GM23338 (cell line): ENCODE data around the gene CACNB2. TPM values are rescaled to one million over a fixed set of nuclear protein-coding genes. Genes with fewer than 3 reads are reported as not detected.

Source experiments
- ATAC-seq: fragments of 200-7000 bp; cut with Tn5 transposase; 3 replicates; pipeline ENCODE4 v1.9.1; 2020
- DNase-seq: peaks from one replicate; pipeline ENCODE4 v3.0.0-alpha.2; 2015; ENCODE audit warnings: low spot score
- H2AFZ ChIP-seq: fragments of 200-600 bp; sonication (generic); 2 replicates; pipeline ENCODE4 v1.8.0; 2016; ENCODE audit warnings: antibody characterized with exemption, mild to moderate bottlenecking, moderate library complexity
- H3F3A ChIP-seq: fragments of 200-600 bp; sonication (generic); replicated peaks from 2 replicates; pipeline ENCODE4 v1.8.0; 2017; ENCODE audit warnings: antibody characterized with exemption, mixed run types, low read depth
- H3K27ac ChIP-seq: fragments of 200-600 bp; sonication (generic); 2 replicates; pipeline ENCODE4 v1.6.1; 2016; ENCODE audit warnings: low read depth
- H3K27me3 ChIP-seq: fragments of 200-600 bp; sonication (generic); 2 replicates; pipeline ENCODE4 v1.8.0; 2016; ENCODE audit warnings: mild to moderate bottlenecking, mixed run types, moderate library complexity; ENCODE audit not compliant: insufficient read depth
- H3K36me3 ChIP-seq: fragments of 200-600 bp; sonication (generic); 2 replicates; pipeline ENCODE4 v1.8.0; 2016; ENCODE audit warnings: mild to moderate bottlenecking; ENCODE audit not compliant: insufficient read depth
- H3K4me1 ChIP-seq: fragments of 200-600 bp; sonication (generic); 2 replicates; pipeline ENCODE4 v1.8.0; 2016; ENCODE audit warnings: mild to moderate bottlenecking, moderate library complexity; ENCODE audit not compliant: insufficient read depth
- H3K4me2 ChIP-seq: fragments of 200-600 bp; sonication (generic); 2 replicates; pipeline ENCODE4 v1.7.1; 2017; ENCODE audit warnings: mixed run types
- H3K4me3 ChIP-seq: fragments of 200-600 bp; sonication (generic); 2 replicates; pipeline ENCODE4 v1.6.1; 2016; ENCODE audit warnings: mixed run types
- H3K79me2 ChIP-seq: fragments of 200-600 bp; sonication (generic); replicated peaks from 2 replicates; pipeline ENCODE4 v1.8.0; 2017; ENCODE audit warnings: mild to moderate bottlenecking; ENCODE audit not compliant: insufficient read depth
- H3K9me2 ChIP-seq: fragments of 200-600 bp; sonication (generic); 2 replicates; pipeline ENCODE4 v1.8.0; 2017; ENCODE audit not compliant: insufficient read depth
- H4K20me1 ChIP-seq: fragments of 200-600 bp; sonication (generic); replicated peaks from 2 replicates; pipeline ENCODE4 v1.8.0; 2017; ENCODE audit warnings: mild to moderate bottlenecking; ENCODE audit not compliant: insufficient read depth
- H3K27ac Mint-ChIP-seq: 2 replicates; pipeline ENCODE4 v1.8.0; 2020; ENCODE audit warnings: inconsistent platforms, mild to moderate bottlenecking, moderate library complexity, mixed read lengths
- H3K27me3 Mint-ChIP-seq: 3 replicates; pipeline ENCODE4 v1.8.0; 2022; ENCODE audit warnings: low read depth, mild to moderate bottlenecking, moderate library complexity, mixed read lengths, inconsistent platforms; ENCODE audit not compliant: insufficient read depth, poor library complexity
- H3K36me3 Mint-ChIP-seq: 3 replicates; pipeline ENCODE4 v1.8.0; 2021; ENCODE audit warnings: low read depth, mild to moderate bottlenecking, inconsistent platforms, moderate library complexity, mixed read lengths
- H3K4me1 Mint-ChIP-seq: 3 replicates; pipeline ENCODE4 v1.8.0; 2020; ENCODE audit warnings: mild to moderate bottlenecking, inconsistent platforms, mixed read lengths
- H3K4me3 Mint-ChIP-seq: 3 replicates; pipeline ENCODE4 v1.8.0; 2021; ENCODE audit warnings: moderate library complexity, mild to moderate bottlenecking, inconsistent platforms, mixed read lengths
- H3K9me3 Mint-ChIP-seq: 3 replicates; pipeline ENCODE4 v1.8.0; 2020; ENCODE audit warnings: moderate library complexity, mild to moderate bottlenecking, inconsistent platforms, mixed read lengths
- CREB1 ChIP-seq: fragments of 250-450 bp; sonication (Bioruptor Pico); IDR thresholded peaks from 2 replicates; pipeline ENCODE4 v1.5.0; 2020; ENCODE audit warnings: low read depth, mild to moderate bottlenecking, moderate library complexity
- CTCF ChIP-seq, 2 experiments: fragments of 200-600 bp in 1 of 2; sonication (generic) in 1 of 2; conservative IDR thresholded peaks; 2 replicates each; pipeline versions ENCODE4 v1.5.1 to v1.6.1; 2016 to 2017; ENCODE audit warnings: antibody characterized with exemption in 2 of 2, low read depth in 2 of 2, mild to moderate bottlenecking in 2 of 2, moderate library complexity in 1 of 2
- ETS1 ChIP-seq: IDR thresholded peaks from 2 replicates; pipeline ENCODE4 v1.6.1; 2016; ENCODE audit warnings: antibody characterized with exemption
- EZH2 ChIP-seq: fragments of 200-600 bp; sonication (generic); IDR thresholded peaks from one replicate; pipeline ENCODE4 v1.8.0; 2017; ENCODE audit warnings: antibody characterized with exemption, mild to moderate bottlenecking, low read depth; ENCODE audit not compliant: unreplicated experiment
- EZH2phosphoT487 ChIP-seq: fragments of 200-600 bp; sonication (generic); IDR thresholded peaks from one replicate; pipeline ENCODE4 v1.8.1; 2018; ENCODE audit warnings: antibody characterized with exemption; ENCODE audit not compliant: unreplicated experiment
- JUNB ChIP-seq: IDR thresholded peaks from one replicate; pipeline ENCODE4 v1.6.1; 2016; ENCODE audit warnings: antibody characterized with exemption; ENCODE audit not compliant: unreplicated experiment
- NANOG ChIP-seq: IDR thresholded peaks from 2 replicates; pipeline ENCODE4 v1.6.1; 2016; ENCODE audit warnings: antibody characterized with exemption, borderline replicate concordance
- POLR2AphosphoS5 ChIP-seq: IDR thresholded peaks from 2 replicates; pipeline ENCODE4 v1.6.1; 2016; ENCODE audit warnings: antibody characterized with exemption, low read depth
- STAT1 ChIP-seq: IDR thresholded peaks from one replicate; pipeline ENCODE4 v1.6.1; 2016; ENCODE audit warnings: antibody characterized with exemption; ENCODE audit not compliant: unreplicated experiment
- ZNF114 ChIP-seq: fragments of 250-450 bp; sonication (Bioruptor Pico); IDR thresholded peaks from 2 replicates; pipeline ENCODE4 v1.5.0; 2020; ENCODE audit warnings: mild to moderate bottlenecking, moderate library complexity
- ZNF331 ChIP-seq: fragments of 250-450 bp; sonication (Bioruptor Pico); IDR thresholded peaks from 2 replicates; pipeline ENCODE4 v1.5.0; 2020; ENCODE audit warnings: low read depth, mild to moderate bottlenecking, moderate library complexity
- polyA plus RNA-seq: library from polyadenylated mRNA; unstranded; fragments of >200 nt; fragmentation: Nextera tagmentation; extraction: Ambion mirVana; gene quantifications from 2 replicates; pipeline ENCODE4 v1.2.1, GENCODE V29; 2016
- total RNA-seq: library from RNA; depleted of rRNA; stranded (reverse); fragments of >200 nt; shearing (Covaris generic); gene quantifications from 2 replicates; pipeline ENCODE4 v1.2.3, GENCODE V29; 2014
- TF ChIP-seq, protein P1 (sequence below): fragments of 250-450 bp; sonication (Bioruptor Pico); IDR thresholded peaks from 2 replicates; pipeline ENCODE4 v1.5.0; 2020; ENCODE audit warnings: mild to moderate bottlenecking, moderate library complexity

The CACNB2 gene
- total and polyA plus RNA-seq, 2 experiments from 2014 or later, result 5.0 to 5.9 TPM

DNA sequence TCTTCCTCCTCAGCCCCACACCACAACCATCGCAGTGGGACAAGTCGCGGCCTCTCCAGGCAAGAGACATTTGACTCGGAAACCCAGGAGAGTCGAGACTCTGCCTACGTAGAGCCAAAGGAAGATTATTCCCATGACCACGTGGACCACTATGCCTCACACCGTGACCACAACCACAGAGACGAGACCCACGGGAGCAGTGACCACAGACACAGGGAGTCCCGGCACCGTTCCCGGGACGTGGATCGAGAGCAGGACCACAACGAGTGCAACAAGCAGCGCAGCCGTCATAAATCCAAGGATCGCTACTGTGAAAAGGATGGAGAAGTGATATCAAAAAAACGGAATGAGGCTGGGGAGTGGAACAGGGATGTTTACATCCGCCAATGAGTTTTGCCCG is 399.1 kb downstream of the CACNB2 start (continued):
- TF ChIP-seq NANOG, result no peak
- no peak for TF ChIP-seq CTCF (conservative IDR thresholded peaks at IDR 0.05; ENCODE audit: low read depth in 2 of 2)
- no peak for TF ChIP-seq ZNF331 (CRISPR knock-in tag)
- TF ChIP-seq STAT1, result no peak
- no peak for TF ChIP-seq EZH2
- TF ChIP-seq ETS1, result no peak

- H3K27ac ChIP-seq, result no peak overlapping the region
- no peaks in the 10 kb centered on the region for H3K36me3 ChIP-seq
- Mint-ChIP-seq H3K4me3 (no peak overlapping the region), H3K36me3 (peaks cover 32% of the 10 kb centered on the region), H3K27ac (no peak overlapping the region), H3K4me1 (no peaks in the 10 kb centered on the region), H3K27me3 (no peaks in the 10 kb centered on the region), H3K9me3 (no peaks in the 10 kb centered on the region)
- H3F3A ChIP-seq, result no peaks in the 10 kb centered on the region
- no peak for DNase-seq
- H4K20me1 ChIP-seq, result no peaks in the 10 kb centered on the region; the same call in 1 of the 2 replicates
- H3K4me3 ChIP-seq, result no peak overlapping the region
- ATAC-seq, result no peak
- no peak overlapping the region for H3K4me2 ChIP-seq
- no peaks in the 10 kb centered on the region for H3K79me2 ChIP-seq
- H3K9me2 ChIP-seq, result no peaks in the 10 kb centered on the region
- no peaks in the 10 kb centered on the region for H3K4me1 ChIP-seq
- H2AFZ ChIP-seq, result no peak overlapping the region
- H3K27me3 ChIP-seq, result no peaks in the 10 kb centered on the region
- TF ChIP-seq ETS1 (no peak), ZNF114 (CRISPR knock-in tag) (no peak), STAT1 (no peak), NANOG (no peak), POLR2AphosphoS5 (no peak), JUNB (no peak), CTCF (conservative IDR thresholded peaks at IDR 0.05; ENCODE audit: low read depth in 2 of 2) (no peak), CREB1 (no peak), ZNF331 (CRISPR knock-in tag) (no peak), EZH2 (no peak), EZH2phosphoT487 (no peak)
- TF ChIP-seq, protein P1, sequence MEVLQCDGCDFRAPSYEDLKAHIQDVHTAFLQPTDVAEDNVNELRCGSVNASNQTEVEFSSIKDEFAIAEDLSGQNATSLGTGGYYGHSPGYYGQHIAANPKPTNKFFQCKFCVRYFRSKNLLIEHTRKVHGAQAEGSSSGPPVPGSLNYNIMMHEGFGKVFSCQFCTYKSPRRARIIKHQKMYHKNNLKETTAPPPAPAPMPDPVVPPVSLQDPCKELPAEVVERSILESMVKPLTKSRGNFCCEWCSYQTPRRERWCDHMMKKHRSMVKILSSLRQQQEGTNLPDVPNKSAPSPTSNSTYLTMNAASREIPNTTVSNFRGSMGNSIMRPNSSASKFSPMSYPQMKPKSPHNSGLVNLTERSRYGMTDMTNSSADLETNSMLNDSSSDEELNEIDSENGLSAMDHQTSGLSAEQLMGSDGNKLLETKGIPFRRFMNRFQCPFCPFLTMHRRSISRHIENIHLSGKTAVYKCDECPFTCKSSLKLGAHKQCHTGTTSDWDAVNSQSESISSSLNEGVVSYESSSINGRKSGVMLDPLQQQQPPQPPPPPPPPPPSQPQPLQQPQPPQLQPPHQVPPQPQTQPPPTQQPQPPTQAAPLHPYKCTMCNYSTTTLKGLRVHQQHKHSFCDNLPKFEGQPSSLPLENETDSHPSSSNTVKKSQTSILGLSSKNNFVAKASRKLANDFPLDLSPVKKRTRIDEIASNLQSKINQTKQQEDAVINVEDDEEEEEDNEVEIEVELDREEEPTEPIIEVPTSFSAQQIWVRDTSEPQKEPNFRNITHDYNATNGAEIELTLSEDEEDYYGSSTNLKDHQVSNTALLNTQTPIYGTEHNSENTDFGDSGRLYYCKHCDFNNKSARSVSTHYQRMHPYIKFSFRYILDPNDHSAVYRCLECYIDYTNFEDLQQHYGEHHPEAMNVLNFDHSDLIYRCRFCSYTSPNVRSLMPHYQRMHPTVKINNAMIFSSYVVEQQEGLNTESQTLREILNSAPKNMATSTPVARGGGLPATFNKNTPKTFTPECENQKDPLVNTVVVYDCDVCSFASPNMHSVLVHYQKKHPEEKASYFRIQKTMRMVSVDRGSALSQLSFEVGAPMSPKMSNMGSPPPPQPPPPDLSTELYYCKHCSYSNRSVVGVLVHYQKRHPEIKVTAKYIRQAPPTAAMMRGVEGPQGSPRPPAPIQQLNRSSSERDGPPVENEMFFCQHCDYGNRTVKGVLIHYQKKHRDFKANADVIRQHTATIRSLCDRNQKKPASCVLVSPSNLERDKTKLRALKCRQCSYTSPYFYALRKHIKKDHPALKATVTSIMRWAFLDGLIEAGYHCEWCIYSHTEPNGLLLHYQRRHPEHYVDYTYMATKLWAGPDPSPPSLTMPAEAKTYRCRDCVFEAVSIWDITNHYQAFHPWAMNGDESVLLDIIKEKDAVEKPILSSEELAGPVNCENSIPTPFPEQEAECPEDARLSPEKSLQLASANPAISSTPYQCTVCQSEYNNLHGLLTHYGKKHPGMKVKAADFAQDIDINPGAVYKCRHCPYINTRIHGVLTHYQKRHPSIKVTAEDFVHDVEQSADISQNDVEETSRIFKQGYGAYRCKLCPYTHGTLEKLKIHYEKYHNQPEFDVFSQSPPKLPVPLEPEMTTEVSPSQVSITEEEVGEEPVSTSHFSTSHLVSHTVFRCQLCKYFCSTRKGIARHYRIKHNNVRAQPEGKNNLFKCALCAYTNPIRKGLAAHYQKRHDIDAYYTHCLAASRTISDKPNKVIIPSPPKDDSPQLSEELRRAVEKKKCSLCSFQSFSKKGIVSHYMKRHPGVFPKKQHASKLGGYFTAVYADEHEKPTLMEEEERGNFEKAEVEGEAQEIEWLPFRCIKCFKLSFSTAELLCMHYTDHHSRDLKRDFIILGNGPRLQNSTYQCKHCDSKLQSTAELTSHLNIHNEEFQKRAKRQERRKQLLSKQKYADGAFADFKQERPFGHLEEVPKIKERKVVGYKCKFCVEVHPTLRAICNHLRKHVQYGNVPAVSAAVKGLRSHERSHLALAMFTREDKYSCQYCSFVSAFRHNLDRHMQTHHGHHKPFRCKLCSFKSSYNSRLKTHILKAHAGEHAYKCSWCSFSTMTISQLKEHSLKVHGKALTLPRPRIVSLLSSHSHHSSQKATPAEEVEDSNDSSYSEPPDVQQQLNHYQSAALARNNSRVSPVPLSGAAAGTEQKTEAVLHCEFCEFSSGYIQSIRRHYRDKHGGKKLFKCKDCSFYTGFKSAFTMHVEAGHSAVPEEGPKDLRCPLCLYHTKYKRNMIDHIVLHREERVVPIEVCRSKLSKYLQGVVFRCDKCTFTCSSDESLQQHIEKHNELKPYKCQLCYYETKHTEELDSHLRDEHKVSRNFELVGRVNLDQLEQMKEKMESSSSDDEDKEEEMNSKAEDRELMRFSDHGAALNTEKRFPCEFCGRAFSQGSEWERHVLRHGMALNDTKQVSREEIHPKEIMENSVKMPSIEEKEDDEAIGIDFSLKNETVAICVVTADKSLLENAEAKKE (CRISPR knock-in tag), result no peak
Measured at GRCh38 chr10:18540195-18540594, 400.0 kb downstream of the CACNB2 start.
